Stromal cell of bone marrow (primary cell): Measurements from ENCODE around the gene FARS2.
"Not testable (repeated sequence)": the region's sequence is repeated elsewhere in the genome, so short reads cannot be mapped to it uniquely, and the experiment has no call there.

Experiments used
- DNase-seq: peaks from one replicate; pipeline ENCODE4 v3.0.0-alpha.2; 2012; ENCODE audit warnings: low read depth

Gene FARS2

DNA sequence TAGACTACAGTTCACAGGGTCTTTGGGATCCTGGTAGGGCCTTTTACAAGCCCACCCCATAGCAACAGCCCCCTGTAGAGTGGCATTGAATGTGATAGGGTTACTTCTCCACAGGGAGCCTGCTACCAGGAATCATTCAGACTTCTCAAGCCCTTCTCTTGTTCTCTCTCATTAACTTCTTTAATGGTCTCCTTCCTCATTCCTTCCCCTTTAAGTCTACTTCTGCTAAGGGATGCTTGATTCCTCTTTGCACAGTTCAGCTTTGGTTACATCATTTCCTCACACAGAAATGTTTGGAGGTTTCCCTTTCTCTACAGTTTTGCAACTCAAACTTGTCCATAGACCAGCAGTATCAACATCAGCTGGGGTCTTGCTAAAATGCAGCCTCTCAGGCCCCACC, 437.8 kb downstream of the FARS2 start:
- DNase-seq = not testable (repeated sequence)

DNA sequence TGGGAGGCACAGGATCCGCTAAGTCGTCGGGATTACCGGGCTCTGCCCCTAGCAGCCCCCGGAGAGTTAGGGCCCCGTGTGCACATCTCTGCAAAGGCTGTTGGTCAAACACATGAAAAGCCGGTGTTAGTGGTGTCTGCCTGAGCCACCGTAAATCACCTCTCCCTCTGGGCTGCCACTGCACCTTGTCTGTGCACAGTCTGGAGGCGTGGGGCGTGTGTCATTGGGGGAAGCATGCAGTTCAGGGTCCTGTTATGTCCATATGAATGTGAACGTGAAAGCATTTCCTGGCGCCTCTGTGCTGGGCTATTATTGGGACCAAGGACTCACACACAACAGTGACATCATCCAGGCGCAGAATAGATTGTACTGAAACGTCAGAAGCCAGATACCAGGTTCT, 439.9 kb downstream of the FARS2 start:
- DNase-seq = no peak

DNA sequence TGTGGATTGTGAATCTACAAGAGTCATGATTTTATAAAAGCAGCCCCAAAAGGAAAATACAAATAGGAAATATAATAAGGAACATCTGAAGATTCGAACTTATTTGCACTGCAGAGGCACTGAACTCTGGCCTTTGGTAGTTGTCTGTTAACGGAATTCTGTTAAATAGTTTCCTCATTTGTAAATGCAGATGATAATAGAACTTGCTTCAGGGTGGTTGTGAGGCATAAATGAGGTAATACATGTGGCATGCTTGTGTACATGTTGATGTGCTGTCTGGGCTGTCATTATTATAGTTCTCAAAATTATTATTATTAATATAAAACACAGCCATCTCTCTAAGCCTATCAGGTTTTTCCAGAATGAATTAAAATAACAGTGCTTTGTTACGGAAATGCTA, 443.4 kb downstream of the FARS2 start:
- no peak for DNase-seq

DNA sequence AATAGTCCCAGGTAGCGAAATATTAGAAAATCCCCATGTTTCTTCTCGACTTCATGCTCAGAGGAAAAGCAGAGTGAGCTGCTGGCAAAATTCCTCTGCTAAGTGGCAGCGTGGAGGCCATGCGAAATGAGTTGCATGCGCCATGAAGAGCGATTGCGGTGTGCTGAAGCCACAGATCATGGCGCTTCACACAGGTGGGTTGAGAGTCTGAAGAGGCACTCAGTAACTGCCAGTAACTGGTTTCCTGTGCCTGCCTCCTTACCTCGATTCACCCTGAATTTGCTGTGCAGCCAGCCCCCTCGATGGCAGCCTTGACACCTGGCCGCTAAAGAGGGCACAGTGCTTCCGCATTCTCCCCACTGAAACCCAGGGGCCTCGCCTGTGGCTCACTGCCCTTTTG, 443.9 kb downstream of the FARS2 start:
- no peak for DNase-seq

DNA sequence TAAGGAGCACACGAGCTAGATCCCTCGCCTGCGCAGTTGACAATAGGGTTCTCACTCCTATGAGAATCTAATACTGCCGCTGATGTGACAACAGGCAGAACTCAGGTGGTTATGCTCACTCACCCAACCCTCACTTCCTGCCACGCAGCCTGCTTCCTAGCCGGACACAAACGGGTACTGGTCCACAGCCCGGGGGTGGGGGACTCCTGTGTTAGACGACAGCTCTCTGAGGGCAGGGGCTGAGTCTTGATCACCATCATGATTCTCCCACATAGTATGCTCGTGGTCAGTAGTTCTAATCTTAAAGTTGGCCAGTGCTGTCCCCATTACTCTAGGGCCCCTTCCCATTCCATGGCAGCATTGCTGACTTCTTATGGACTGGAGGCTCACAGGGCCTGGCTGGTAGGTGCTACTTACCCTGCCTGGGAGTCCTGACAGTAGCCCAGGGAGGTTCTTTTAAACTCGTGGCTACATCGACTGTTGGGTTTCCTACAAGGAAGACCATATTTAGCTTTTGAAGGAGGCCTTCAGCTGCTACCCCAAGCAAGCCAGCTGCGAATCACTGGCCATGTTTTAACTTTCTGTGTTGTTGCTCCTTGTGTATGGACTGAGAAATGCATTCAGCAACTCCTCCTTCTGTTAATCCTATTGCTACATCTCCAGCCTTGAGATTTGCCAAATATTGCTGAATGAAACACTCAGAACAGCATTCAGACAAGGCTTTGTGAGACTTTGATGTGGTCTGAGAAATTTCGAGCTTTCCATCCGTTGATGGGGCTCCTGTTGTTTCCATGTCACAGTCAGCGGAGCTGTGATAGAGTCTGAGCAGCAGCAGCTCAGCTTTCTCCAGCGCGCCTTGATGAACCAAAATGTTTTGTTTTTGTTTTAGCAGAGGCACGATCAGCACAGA, 445.1 kb downstream of the FARS2 start:
- DNase-seq = no peak

DNA sequence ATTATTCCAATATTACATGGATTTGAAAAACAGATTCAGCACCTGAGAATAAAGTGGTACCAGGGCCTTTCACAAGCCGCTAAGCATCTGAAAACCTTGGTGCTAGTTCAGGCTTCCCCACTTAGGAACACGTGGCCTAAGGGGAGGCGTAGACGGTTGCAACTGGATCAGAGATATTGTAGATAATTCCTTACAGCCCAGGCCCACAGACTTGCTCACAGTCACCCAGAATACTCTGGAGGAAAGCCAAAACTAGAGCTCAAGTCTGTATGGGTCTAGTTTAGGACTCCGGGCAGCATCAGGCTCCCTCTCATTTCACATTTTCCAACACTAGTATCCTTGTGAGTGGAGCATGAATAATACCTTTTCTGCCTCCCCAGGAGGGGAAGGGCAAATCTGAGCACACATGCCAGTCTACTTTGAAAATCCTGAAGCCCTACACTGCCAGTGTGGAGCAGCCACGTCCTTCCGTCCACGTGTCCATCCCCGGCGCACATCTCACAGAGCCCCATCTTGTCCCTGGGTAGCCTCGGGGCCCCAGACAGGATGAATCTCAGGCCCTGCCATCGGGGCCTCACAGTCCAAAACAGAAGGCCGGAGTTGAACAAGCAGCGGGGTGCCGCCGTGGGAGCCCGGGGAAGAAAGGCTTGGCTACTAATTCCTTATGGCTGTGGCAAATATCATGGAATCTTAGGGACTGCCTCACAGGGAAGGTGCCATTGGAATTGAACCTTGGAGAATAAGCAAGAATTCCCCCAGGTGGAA, 446.1 kb downstream of the FARS2 start:
- no peak for DNase-seq

DNA sequence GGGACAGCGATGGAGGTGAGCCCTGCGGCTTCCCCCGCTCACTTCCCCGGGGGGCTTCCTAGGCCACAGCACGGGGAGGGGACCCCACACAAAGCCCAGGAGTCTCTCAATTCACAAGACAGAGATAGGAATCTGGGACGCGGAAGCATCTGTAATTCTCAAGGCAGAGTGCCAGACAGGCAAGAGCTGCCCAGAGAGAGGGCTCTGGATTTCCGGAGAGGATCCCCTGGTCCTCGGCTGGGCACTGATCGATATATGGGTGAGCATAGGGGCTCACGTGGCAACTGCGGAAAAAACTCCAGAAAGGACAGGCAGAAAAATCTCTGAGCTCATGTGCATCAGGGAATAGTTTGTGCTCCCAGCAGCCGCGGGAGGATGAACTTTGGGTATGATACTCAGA, 449.2 kb downstream of the FARS2 start:
- DNase-seq = no peak

DNA sequence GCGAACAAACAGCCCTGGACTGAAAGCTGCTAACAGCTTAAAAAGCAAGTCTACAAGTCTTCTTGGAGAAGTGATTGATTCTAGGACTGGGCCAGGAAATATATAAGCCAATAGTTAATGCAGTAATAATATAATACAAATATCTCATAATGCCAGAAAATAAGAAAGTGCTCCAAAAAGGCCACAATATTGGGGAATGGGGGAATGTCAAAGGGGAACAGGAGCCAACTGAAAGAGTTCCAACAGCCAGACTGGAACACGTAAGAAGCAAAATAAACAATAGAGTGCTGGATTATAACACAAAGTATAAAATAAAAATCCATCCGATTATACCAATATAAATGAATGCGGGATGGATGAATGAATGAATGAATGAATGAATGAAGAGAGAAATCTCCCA, 449.6 kb downstream of the FARS2 start:
- DNase-seq = no peak

DNA sequence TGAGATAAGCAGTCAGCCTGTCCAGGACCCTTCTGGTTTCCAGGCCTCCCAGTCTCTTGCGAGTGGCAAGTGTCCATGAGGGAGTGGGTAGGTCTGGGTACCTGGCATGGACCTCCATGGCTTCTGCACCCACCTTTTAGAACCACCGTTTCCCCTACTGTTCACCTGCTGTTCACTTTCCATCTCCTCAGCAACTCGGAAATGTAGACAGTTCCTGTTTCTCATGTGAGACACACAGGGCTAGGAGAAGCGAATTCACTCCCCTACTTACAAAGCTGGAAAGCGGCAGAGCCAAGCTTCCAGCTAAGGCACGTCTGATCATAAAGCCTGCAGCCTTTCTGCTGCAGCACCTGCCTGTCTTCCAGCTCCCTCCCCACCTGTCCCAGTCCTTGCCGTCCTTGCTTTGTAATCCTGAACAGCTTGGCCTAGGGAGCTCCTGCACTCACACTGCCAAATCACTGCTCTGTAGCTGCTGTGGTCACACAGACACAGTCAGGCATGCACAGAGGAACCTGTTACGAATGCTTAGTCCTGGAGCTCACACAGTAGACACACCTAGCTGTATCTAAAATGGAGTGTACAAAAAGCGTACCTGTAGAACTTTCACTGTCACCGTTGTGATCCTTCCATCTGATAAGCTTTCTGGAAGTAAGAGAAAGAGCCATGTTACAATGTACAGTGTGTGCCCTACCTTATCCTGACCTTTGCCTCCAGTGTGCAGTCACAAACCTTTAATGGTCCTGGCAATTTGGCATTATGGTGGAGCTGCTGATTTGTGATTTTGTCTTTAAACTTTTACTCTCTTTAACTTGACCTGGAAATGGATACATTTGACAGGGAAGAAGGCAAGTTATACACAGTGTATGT, 451.3 kb downstream of the FARS2 start:
- no peak for DNase-seq

DNA sequence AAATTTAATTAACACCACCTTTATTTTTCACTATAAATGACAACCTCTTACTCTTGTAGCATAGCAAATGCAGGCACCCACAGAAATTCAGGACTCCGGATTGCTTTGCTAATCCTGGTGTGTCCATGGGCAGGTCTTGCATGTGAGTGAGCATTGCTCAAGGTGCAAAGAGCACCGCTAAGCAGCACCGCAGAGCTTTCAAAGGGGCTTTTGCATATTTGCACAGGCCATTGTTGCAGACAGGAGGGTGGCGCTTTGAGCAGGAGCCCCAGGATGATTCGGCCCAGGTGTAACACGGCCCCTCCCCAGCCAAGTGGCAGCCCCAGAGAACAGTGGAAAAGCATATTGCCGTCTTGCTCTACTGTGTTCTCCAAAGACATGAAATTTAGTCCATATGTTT, 452.2 kb downstream of the FARS2 start:
- DNase-seq = no peak

DNA sequence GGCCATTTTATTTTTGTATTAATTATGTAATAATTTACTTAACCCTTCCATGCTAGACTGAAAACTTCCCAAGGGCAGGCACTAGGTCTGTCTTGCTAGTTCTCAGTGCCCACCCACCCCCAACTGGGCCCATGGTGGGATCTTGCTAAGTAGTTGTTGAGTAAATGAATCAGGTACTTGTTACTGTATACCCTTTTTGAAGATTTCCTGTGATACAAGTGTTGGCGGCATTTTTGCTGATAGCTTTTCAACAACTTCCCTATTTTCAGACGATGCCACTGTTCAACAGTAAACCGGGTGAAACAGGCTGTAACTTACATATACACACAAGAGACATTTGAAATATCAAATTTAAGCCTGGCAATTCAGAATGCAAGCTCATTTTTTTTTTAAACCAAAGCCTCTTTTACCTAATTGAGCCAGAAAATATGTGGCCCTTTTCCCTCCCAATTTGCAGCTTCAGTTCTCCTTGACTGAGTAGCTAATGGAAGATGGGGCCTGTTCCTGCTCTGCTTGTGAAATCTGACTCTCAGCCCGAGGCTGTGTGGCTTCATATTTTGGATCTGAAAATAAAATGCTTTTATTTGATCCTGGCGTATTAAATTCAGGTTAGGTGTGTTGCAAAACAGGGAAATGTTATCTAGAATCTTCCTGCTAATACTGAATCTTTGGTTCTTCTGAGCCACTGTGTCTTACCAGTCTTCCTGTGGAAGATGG, 457.1 kb downstream of the FARS2 start:
- DNase-seq = no peak

DNA sequence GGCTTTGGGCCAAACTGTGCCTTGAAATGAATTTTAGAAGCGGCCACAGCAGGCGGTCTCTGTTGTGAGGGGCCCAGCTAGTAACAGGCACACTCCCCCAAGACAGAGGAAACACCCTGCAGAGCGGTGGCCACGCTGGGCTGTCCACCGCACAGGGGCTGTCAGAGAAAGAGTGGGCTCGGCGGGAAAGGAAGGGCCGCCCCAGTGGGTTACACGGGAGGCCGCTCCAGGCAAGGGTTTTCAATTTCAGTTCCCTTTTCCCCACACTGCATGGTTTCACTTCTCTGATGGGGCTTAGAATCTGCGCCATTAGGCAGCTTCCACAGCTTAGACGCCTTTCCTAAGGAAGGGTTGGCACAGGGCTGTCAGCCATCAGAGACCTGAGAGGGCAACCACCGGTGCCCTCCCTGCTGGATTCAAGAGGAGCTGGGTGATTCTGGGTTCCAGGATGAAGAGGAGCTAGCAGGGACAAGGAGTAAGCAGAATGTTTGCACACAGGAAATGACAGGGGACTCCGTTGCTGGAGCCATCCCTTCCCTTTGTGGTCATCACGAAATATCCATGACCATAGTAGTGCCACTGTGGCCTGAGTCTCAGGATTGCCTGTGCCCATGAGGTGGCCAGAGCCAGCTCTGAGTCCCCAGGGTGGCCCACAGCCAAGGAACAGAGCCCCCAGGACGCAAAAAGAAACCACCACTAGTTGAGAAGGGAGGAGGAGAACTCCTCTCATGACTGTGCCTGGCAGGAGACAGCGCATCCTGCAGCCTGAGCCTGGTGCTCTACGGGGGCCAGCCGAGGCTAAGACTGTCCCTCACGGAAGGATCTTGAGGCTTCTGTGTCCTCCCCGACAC, 462.8 kb downstream of the FARS2 start:
- no peak for DNase-seq

DNA sequence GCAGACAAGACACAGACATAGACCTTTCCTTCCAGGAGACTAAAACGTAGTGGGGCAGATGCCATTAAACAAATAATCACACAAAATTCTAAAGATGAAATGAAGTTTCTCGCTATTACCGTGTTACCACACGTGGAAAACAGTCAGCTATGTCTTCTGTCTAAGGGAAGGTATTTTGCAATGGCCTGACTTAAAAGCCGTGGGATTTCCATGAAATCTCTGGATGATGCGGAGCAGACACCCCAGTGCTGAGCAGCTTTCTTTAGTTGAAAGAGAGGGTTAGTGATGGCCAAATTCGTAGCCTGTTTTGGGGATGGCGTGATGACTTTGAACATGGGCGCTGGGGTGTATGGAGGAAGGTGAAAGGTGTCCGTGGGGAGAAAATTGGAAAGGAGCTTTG, 463.6 kb downstream of the FARS2 start:
- DNase-seq = no peak

DNA sequence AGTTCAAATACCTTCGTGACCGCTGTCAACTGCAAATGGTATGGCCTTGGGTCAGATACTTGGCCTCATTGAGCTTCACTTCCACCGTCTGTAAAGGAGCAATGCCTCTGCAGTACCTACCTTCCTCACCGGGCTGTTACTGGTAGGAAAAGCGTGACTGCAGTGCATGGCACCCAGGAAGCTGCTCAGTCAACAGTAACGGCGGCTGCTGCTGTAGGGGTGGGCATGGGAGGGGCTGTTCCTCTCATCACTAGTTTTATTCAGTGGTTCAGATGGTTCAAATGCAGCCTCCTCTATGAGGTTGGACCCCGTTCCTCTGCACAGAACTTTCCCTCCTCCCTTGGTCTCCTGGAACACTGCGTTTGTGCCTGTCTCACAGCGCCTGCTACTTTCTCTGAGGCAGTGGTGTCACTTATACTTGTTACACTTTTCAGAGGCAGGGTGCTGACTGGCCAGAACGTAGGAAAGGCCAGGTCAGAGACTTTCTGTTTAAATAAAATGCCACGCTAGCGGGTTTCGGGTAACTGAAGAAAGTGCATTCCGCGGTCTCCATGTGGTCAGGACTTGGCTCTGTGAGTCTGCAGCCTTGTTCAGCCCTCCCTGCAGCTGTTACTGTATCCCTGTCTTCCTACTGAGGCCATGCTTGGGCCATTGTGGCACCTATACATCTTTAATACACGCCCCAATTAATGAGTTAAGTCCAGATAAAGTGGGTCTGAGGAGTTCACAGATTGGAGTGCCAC, 465.8 kb downstream of the FARS2 start:
- DNase-seq = peak; percentile 81

DNA sequence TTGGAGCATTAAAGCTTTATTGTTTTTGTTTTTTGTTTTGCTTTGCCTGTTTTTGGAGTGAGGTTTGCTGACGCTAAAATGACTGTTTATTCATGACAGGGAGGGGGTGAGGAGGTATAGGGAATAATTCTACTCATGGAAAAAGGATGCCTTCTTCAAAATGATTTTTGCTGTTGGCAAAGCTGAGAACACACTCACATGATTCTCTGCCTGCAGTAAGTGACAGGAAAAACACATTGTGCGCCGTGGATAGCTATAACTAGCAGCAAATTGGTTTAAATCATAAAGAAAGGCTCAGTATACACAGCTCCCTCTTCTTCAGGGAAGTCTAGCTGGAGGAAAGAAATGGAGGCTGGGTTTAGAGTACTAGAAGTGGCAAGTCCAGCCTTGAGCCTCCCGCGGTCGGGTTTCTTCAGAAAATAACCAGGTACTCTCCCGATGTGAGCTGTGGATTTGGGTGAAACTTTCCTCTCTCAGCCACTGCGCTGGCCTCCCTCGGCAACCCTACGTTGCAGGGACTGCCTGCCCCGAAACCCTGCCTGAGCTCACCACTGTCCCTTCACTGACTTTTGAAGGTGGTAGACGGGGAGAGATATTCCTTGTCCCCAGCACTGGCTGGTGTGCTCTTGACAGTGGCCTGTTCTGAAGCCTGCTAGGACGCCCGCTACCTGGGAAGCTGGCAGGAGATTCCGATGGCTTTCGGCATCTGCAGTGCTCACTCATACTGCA, 467.2 kb downstream of the FARS2 start:
- DNase-seq = no peak

DNA sequence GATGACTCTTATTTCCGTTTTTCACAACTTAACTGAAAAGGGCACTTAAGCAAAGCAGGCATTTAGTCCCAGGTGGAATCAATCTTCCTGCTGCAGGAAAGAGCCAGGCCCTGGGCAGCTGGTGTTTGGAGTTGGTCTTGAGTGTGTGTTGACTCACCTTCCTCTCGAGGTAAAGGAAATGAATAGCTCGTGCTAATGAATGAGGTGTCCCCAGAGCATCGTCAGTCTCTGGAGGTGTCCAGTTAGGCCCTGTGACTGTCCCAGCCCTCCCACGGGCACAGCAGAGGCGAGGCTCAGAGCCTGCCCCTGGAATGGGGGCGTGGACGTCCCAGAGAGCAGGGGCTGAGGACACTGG, 467.7 kb downstream of the FARS2 start:
- DNase-seq = no peak

DNA sequence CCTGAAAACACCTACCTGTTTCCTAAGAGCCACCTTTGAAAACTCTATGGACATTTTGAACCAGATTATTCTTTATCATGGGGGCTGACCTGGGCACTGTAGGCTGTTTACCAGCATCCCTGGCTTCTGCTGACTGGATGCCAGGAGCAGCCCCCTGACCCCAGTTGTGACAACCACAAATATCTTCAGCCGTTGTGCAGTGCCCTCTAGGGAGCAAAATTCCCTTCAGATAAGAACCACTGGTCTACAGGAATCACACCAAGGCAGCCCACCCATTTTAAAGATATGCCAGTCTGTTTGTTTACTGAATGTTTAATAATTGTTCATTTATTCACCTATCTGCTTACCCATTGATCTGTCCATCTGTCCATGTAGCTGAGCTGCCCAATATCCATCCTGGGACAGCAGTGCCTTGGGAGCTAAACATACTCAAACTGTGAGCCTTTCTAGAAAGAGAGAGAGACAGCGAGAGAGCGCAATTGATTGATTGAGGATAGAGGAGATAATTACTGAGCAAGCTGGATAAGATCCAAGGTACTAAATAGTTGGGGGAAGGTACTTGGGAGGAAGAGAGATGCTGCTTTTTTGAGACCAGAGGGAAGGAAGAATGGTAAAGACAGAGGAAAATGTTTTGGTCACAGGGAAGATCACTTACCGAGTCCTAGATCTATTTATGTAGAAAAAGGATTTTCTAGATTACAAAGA, 468.7 kb downstream of the FARS2 start:
- DNase-seq = no peak

DNA sequence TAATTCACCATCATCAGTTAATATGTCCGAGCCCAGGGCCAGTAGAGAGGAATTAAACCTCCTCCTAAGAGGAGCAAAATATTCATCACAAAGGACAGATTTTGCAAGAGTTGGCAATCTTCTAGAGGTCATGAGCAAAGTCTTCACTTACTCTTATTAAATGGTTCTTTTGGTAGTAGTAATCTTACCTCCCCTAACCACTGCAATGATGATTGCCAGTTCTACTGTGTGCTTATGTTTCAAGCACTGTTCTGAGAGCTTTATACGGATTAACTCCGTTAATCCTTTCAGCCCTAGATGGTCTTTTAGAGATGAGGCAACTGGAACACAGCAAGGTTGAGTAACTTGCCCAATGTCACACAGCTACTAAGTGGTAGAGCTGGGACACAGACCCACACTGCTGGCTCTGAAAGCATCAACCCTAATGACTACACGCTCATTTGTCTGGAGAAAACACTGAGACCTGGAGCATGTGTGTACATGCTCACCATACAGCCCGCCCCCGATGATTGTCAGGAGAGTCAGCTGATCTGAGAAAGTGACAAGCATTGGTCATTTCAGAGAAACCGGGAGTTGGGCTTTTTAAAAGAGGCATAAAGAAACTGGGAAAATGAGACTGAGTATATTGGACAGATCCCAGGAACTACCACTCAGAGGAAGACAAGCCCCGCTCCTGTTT, 469.4 kb downstream of the FARS2 start:
- peak; percentile 86 for DNase-seq
